ENCODE measurements around the gene ETS2. TPM values are rescaled to one million over a fixed set of nuclear protein-coding genes. Genes with fewer than 3 reads are reported as not detected.
A peak's percentile ranks its signal among the peaks of the same experiment; 100 is the strongest.

ETS2 gene
- total and polyA plus RNA-seq, 2 experiments from 2014 or later: 4.4 to 7.3 TPM

- no peak for TF ChIP-seq EZH2 (IDR thresholded peaks at IDR 0.05; ENCODE audit: insufficient read depth, poor library complexity, severe bottlenecking)
- TF ChIP-seq EZH2phosphoT487 (IDR thresholded peaks at IDR 0.05; ENCODE audit: insufficient read depth, low read depth): no peak
- in situ Hi-C loops (cut with MboI): no loop called here
- H3K9me3 ChIP-seq (ENCODE audit: low read depth): no peaks in the 10 kb centered on the region
- peaks cover 55% of the 10 kb centered on the region for H3K79me2 ChIP-seq (ENCODE audit: insufficient read depth)
- WGBS, 2 experiments (ENCODE audit: low coverage in 1 of 2, low lambda C conversion rate in 2 of 2, missing lambda C conversion rate in 2 of 2): 97 to 98% methylated on average over 8 of the region's 8 CpGs
- H3K27me3 ChIP-seq (replicated peaks; ENCODE audit: insufficient read depth): no peaks in the 10 kb centered on the region
- peak overlapping the region; percentile 34 for H3K4me2 ChIP-seq (ENCODE audit: unreplicated experiment)
- DNase-seq: no peak
- peaks cover 19% of the 10 kb centered on the region for H3K36me3 ChIP-seq (ENCODE audit: low read depth)
- no peak overlapping the region for H2AFZ ChIP-seq
- H3K4me1 ChIP-seq (ENCODE audit: insufficient read depth): peaks cover 25% of the 10 kb centered on the region
- peaks cover 41% of the 10 kb centered on the region for H3F3A ChIP-seq (ENCODE audit: insufficient read depth)
- 0 out of 2 replicates have a peak overlapping the region, but pooled peaks have one; percentile 4 for H3K9ac ChIP-seq
- peak overlapping the region; percentile 67 for H3K27ac ChIP-seq
- no peaks in the 10 kb centered on the region for H4K20me1 ChIP-seq (ENCODE audit: insufficient read depth)
- no peaks in the 10 kb centered on the region for H3K9me2 ChIP-seq (ENCODE audit: insufficient read depth)
- H3K4me3 ChIP-seq: no peak overlapping the region
Observed at GRCh38 chr21:38810034-38810825, 4.5 kb downstream of the ETS2 start.

GRCh38 chr21:38810826-38811164 is 5.1 kb downstream of the ETS2 start:
- Histone ChIP-seq H3K36me3 (ENCODE audit: low read depth) (peaks cover 22% of the 10 kb centered on the region), H4K20me1 (ENCODE audit: insufficient read depth) (no peaks in the 10 kb centered on the region), H3K27ac (peak overlapping the region; percentile 67), H3K79me2 (ENCODE audit: insufficient read depth) (peaks cover 53% of the 10 kb centered on the region), H2AFZ (no peak overlapping the region), H3K27me3 (replicated peaks; ENCODE audit: insufficient read depth) (no peaks in the 10 kb centered on the region), H3K4me3 (peak overlapping the region; percentile 16; the same call in 1 of the 2 replicates), H3K4me1 (ENCODE audit: insufficient read depth) (peaks cover 25% of the 10 kb centered on the region), H3K9me2 (ENCODE audit: insufficient read depth) (no peaks in the 10 kb centered on the region), H3F3A (ENCODE audit: insufficient read depth) (peaks cover 41% of the 10 kb centered on the region), H3K4me2 (ENCODE audit: unreplicated experiment) (peak overlapping the region; percentile 34), H3K9me3 (ENCODE audit: low read depth) (no peaks in the 10 kb centered on the region), H3K9ac (0 out of 2 replicates have a peak overlapping the region, but pooled peaks have one; percentile 4)
- WGBS, 2 experiments (ENCODE audit: low coverage in 1 of 2, low lambda C conversion rate in 2 of 2, missing lambda C conversion rate in 2 of 2): 75 to 85% methylated on average over 5 of the region's 5 CpGs
- no peak for TF ChIP-seq EZH2 (IDR thresholded peaks at IDR 0.05; ENCODE audit: insufficient read depth, poor library complexity, severe bottlenecking)
- TF ChIP-seq EZH2phosphoT487 (IDR thresholded peaks at IDR 0.05; ENCODE audit: insufficient read depth, low read depth): no peak
- in situ Hi-C loops (cut with MboI): no loop called here
- DNase-seq: no peak

- peak overlapping the region; percentile 16; the same call in 1 of the 2 replicates for H3K4me3 ChIP-seq
- no peak overlapping the region for H2AFZ ChIP-seq
- peaks cover 22% of the 10 kb centered on the region for H3K36me3 ChIP-seq (ENCODE audit: low read depth)
- no peaks in the 10 kb centered on the region for H4K20me1 ChIP-seq (ENCODE audit: insufficient read depth)
- no peaks in the 10 kb centered on the region for H3K9me3 ChIP-seq (ENCODE audit: low read depth)
- H3K27me3 ChIP-seq (replicated peaks; ENCODE audit: insufficient read depth): no peaks in the 10 kb centered on the region
- peaks cover 25% of the 10 kb centered on the region for H3K4me1 ChIP-seq (ENCODE audit: insufficient read depth)
- WGBS, 2 experiments (ENCODE audit: low coverage in 1 of 2, low lambda C conversion rate in 2 of 2, missing lambda C conversion rate in 2 of 2): 1 to 2% methylated on average over 8 of the region's 8 CpGs
- in situ Hi-C loops (cut with MboI): no loop called here
- H3K9ac ChIP-seq: 0 out of 2 replicates have a peak overlapping the region, but pooled peaks have one; percentile 4
- peaks cover 41% of the 10 kb centered on the region for H3F3A ChIP-seq (ENCODE audit: insufficient read depth)
- DNase-seq: peak; percentile 97
- H3K27ac ChIP-seq: peak overlapping the region; percentile 67
- H3K4me2 ChIP-seq (ENCODE audit: unreplicated experiment): peak overlapping the region; percentile 34
- peaks cover 48% of the 10 kb centered on the region for H3K79me2 ChIP-seq (ENCODE audit: insufficient read depth)
- TF ChIP-seq EZH2 (IDR thresholded peaks at IDR 0.05; ENCODE audit: insufficient read depth, poor library complexity, severe bottlenecking): no peak
- TF ChIP-seq EZH2phosphoT487 (IDR thresholded peaks at IDR 0.05; ENCODE audit: insufficient read depth, low read depth): no peak
- H3K9me2 ChIP-seq (ENCODE audit: insufficient read depth): no peaks in the 10 kb centered on the region
Observed at GRCh38 chr21:38811257-38811656, 5.5 kb downstream of the ETS2 start.

- Histone ChIP-seq H3K79me2 (ENCODE audit: insufficient read depth) (peaks cover 29% of the 10 kb centered on the region), H4K20me1 (ENCODE audit: insufficient read depth) (no peaks in the 10 kb centered on the region), H3K27ac (no peak overlapping the region)
Observed at GRCh38 chr21:38813143-38813542, 7.4 kb downstream of the ETS2 start.

More at GRCh38 chr21:38813143-38813542, 7.4 kb downstream of the ETS2 start:
- Histone ChIP-seq H3K36me3 (ENCODE audit: low read depth) (peaks cover 30% of the 10 kb centered on the region), H3K4me2 (ENCODE audit: unreplicated experiment) (no peak overlapping the region), H3K9me3 (ENCODE audit: low read depth) (no peaks in the 10 kb centered on the region), H3F3A (ENCODE audit: insufficient read depth) (peaks cover 37% of the 10 kb centered on the region), H3K4me3 (no peak overlapping the region), H3K4me1 (ENCODE audit: insufficient read depth) (peaks cover 24% of the 10 kb centered on the region), H2AFZ (no peak overlapping the region), H3K9me2 (ENCODE audit: insufficient read depth) (no peaks in the 10 kb centered on the region), H3K27me3 (replicated peaks; ENCODE audit: insufficient read depth) (no peaks in the 10 kb centered on the region), H3K9ac (no peak overlapping the region)
- no peak for TF ChIP-seq EZH2phosphoT487 (IDR thresholded peaks at IDR 0.05; ENCODE audit: insufficient read depth, low read depth)
- TF ChIP-seq EZH2 (IDR thresholded peaks at IDR 0.05; ENCODE audit: insufficient read depth, poor library complexity, severe bottlenecking): no peak
- no peak for DNase-seq
- in situ Hi-C loops (cut with MboI): no loop called here
- WGBS, 2 experiments (ENCODE audit: low coverage in 1 of 2, low lambda C conversion rate in 2 of 2, missing lambda C conversion rate in 2 of 2): 92 to 100% methylated on average over 2 of the region's 2 CpGs

Data from GM23248 (cell line).